SJCRH30 (cell line): Measurements from ENCODE around the gene CROCC2. TPM values are rescaled to one million over a fixed set of nuclear protein-coding genes. Genes with fewer than 3 reads are reported as not detected.

Source experiments
- DNase-seq, 2 experiments: peaks; one replicate each; pipeline ENCODE4 v3.0.0-alpha.2; 2015 to 2020
- H3K27ac ChIP-seq: fragments of 250-450 bp; sonication (Bioruptor Pico); 2 replicates; pipeline ENCODE4 v1.5.1; 2020; ENCODE audit warnings: mild to moderate bottlenecking, moderate library complexity
- H3K27me3 ChIP-seq: fragments of 250-450 bp; sonication (Bioruptor Pico); 2 replicates; pipeline ENCODE4 v1.5.1; 2020; ENCODE audit warnings: mild to moderate bottlenecking, moderate library complexity
- H3K36me3 ChIP-seq: fragments of 250-450 bp; sonication (Bioruptor Pico); 2 replicates; pipeline ENCODE4 v1.5.1; 2020; ENCODE audit warnings: mild to moderate bottlenecking, moderate library complexity
- H3K4me1 ChIP-seq: fragments of 250-450 bp; sonication (Bioruptor Pico); 2 replicates; pipeline ENCODE4 v1.5.1; 2020; ENCODE audit warnings: mild to moderate bottlenecking, moderate library complexity
- H3K4me3 ChIP-seq: fragments of 250-450 bp; sonication (Bioruptor Pico); 2 replicates; pipeline ENCODE4 v1.5.1; 2020; ENCODE audit warnings: mild to moderate bottlenecking, moderate library complexity
- H3K9me3 ChIP-seq: fragments of 250-450 bp; sonication (Bioruptor Pico); replicated peaks from 2 replicates; pipeline ENCODE4 v1.5.1; 2020; ENCODE audit warnings: mild to moderate bottlenecking, moderate library complexity
- total RNA-seq: library from RNA; depleted of rRNA; stranded (reverse); fragments of >200 nt; shearing (Covaris generic); gene quantifications from 2 replicates; pipeline ENCODE4 v1.2.3, GENCODE V29; 2014

Gene CROCC2
- total RNA-seq, 1 experiment from 2014 or later: 0.26 TPM

- Histone ChIP-seq H3K27me3 (no peaks in the 10 kb centered on the region), H3K9me3 (no peaks in the 10 kb centered on the region), H3K36me3 (no peaks in the 10 kb centered on the region), H3K27ac (no peak overlapping the region), H3K4me1 (peaks cover 35% of the 10 kb centered on the region), H3K4me3 (no peak overlapping the region)
- DNase-seq: peak; percentile 20 to 35
Observed at GRCh38 chr2:240962300-240963064, 56.3 kb downstream of the CROCC2 start.

- H3K27me3 ChIP-seq: no peaks in the 10 kb centered on the region
- H3K36me3 ChIP-seq: no peaks in the 10 kb centered on the region
- H3K4me1 ChIP-seq: peaks cover 27% of the 10 kb centered on the region
- H3K27ac ChIP-seq: no peak overlapping the region
- H3K9me3 ChIP-seq: no peaks in the 10 kb centered on the region
- no peak for DNase-seq
- H3K4me3 ChIP-seq: no peak overlapping the region
Observed at GRCh38 chr2:240963065-240963867, 57.1 kb downstream of the CROCC2 start.

- no peaks in the 10 kb centered on the region for H3K9me3 ChIP-seq
- no peak overlapping the region for H3K27ac ChIP-seq
- peaks cover 20% of the 10 kb centered on the region for H3K4me1 ChIP-seq
- no peaks in the 10 kb centered on the region for H3K27me3 ChIP-seq
- no peak overlapping the region for H3K4me3 ChIP-seq
- no peaks in the 10 kb centered on the region for H3K36me3 ChIP-seq
- DNase-seq: peak in 1 of 2 experiments; percentile 2
Observed at GRCh38 chr2:240963868-240964703, 58.0 kb downstream of the CROCC2 start.

- no peaks in the 10 kb centered on the region for H3K9me3 ChIP-seq
- H3K4me3 ChIP-seq: no peak overlapping the region
- H3K4me1 ChIP-seq: peaks cover 13% of the 10 kb centered on the region
- no peak overlapping the region for H3K27ac ChIP-seq
- H3K27me3 ChIP-seq: no peaks in the 10 kb centered on the region
- peak in 1 of 2 experiments; percentile 2 for DNase-seq
- no peaks in the 10 kb centered on the region for H3K36me3 ChIP-seq
Observed at GRCh38 chr2:240964704-240965295, 58.7 kb downstream of the CROCC2 start.

- no peaks in the 10 kb centered on the region for H3K36me3 ChIP-seq
- H3K27ac ChIP-seq: no peak overlapping the region
- H3K27me3 ChIP-seq: no peaks in the 10 kb centered on the region
- no peak overlapping the region for H3K4me3 ChIP-seq
- peaks cover 7% of the 10 kb centered on the region for H3K4me1 ChIP-seq
- H3K9me3 ChIP-seq: no peaks in the 10 kb centered on the region
- no peak for DNase-seq
Observed at GRCh38 chr2:240965296-240965904, 59.3 kb downstream of the CROCC2 start.

- H3K9me3 ChIP-seq: no peaks in the 10 kb centered on the region
- H3K4me1 ChIP-seq: peaks cover 4% of the 10 kb centered on the region
- H3K4me3 ChIP-seq: no peak overlapping the region
- H3K27me3 ChIP-seq: no peaks in the 10 kb centered on the region
- H3K27ac ChIP-seq: no peak overlapping the region
- DNase-seq: no peak
- H3K36me3 ChIP-seq: no peaks in the 10 kb centered on the region
Observed at GRCh38 chr2:240965905-240966456, 59.8 kb downstream of the CROCC2 start.

GRCh38 chr2:240966457-240966905 is 60.3 kb downstream of the CROCC2 start:
- Histone ChIP-seq H3K4me1 (no peaks in the 10 kb centered on the region), H3K27ac (no peak overlapping the region), H3K9me3 (no peaks in the 10 kb centered on the region), H3K36me3 (no peaks in the 10 kb centered on the region), H3K27me3 (no peaks in the 10 kb centered on the region), H3K4me3 (no peak overlapping the region)
- DNase-seq: no peak

- no peaks in the 10 kb centered on the region for H3K27me3 ChIP-seq
- H3K27ac ChIP-seq: no peak overlapping the region
- H3K4me1 ChIP-seq: no peaks in the 10 kb centered on the region
- H3K4me3 ChIP-seq: no peak overlapping the region
- no peaks in the 10 kb centered on the region for H3K36me3 ChIP-seq
- H3K9me3 ChIP-seq: no peaks in the 10 kb centered on the region
- DNase-seq: no peak
Observed at GRCh38 chr2:240966906-240967680, 61.0 kb downstream of the CROCC2 start.

- DNase-seq: no peak
- Histone ChIP-seq H3K36me3 (no peaks in the 10 kb centered on the region), H3K4me1 (no peaks in the 10 kb centered on the region), H3K4me3 (no peak overlapping the region), H3K27me3 (no peaks in the 10 kb centered on the region), H3K9me3 (no peaks in the 10 kb centered on the region), H3K27ac (no peak overlapping the region)
Observed at GRCh38 chr2:240967681-240968621, 61.8 kb downstream of the CROCC2 start.

- Histone ChIP-seq H3K4me1 (no peaks in the 10 kb centered on the region), H3K4me3 (no peak overlapping the region), H3K27ac (no peak overlapping the region), H3K9me3 (peaks cover 3% of the 10 kb centered on the region; the same call in 1 of the 2 replicates), H3K36me3 (no peaks in the 10 kb centered on the region), H3K27me3 (no peaks in the 10 kb centered on the region)
- no peak for DNase-seq
Observed at GRCh38 chr2:240968731-240969624, 62.8 kb downstream of the CROCC2 start.

- no peak for DNase-seq
- peaks cover 6% of the 10 kb centered on the region; the same call in 1 of the 2 replicates for H3K9me3 ChIP-seq
- no peaks in the 10 kb centered on the region for H3K36me3 ChIP-seq
- no peaks in the 10 kb centered on the region for H3K27me3 ChIP-seq
- H3K4me3 ChIP-seq: no peak overlapping the region
- no peak overlapping the region for H3K27ac ChIP-seq
- 0 out of 2 replicates have a peak, but pooled peaks cover 2% of the 10 kb centered on the region for H3K4me1 ChIP-seq
Observed at GRCh38 chr2:240970104-240970503, 64.0 kb downstream of the CROCC2 start.
